Panc1 (cell line): ENCODE measurements around the gene PLCL1.

Experiments used
- CTCF ChIP-seq: fragments of 450-650 bp; IDR thresholded peaks from 2 replicates; pipeline ENCODE4 v1.5.1; 2017; ENCODE audit warnings: mild to moderate bottlenecking
- POLR2AphosphoS5 ChIP-seq: IDR thresholded peaks from 2 replicates; pipeline ENCODE4 v1.6.1; 2012; ENCODE audit warnings: mild to moderate bottlenecking, low read depth, low read length, moderate library complexity
- REST ChIP-seq, 2 experiments: IDR thresholded peaks; 2 replicates each; pipeline ENCODE4 v1.6.1; 2011 to 2012; ENCODE audit warnings: low read depth in 2 of 2, control low read depth in 1 of 2, low read length in 1 of 2, mild to moderate bottlenecking in 1 of 2, moderate library complexity in 1 of 2; ENCODE audit not compliant: insufficient read depth in 1 of 2
- SIN3A ChIP-seq: IDR thresholded peaks from 2 replicates; pipeline ENCODE4 v1.6.1; 2012; ENCODE audit warnings: low read depth, mild to moderate bottlenecking, low read length, moderate library complexity, borderline replicate concordance; ENCODE audit not compliant: insufficient read depth
- TCF7L2 ChIP-seq: IDR thresholded peaks from 2 replicates; pipeline ENCODE4 v1.6.1; 2011; ENCODE audit warnings: mild to moderate bottlenecking, low read depth, low read length, inconsistent platforms

GRCh38 chr2:197759625-197760292 is 44.6 kb upstream of the PLCL1 start:
- TF ChIP-seq POLR2AphosphoS5 (no peak), CTCF (no peak), TCF7L2 (no peak), REST (IDR thresholded peaks at IDR 0.05; ENCODE audit: insufficient read depth in 1 of 2, low read depth in 2 of 2, low read length in 1 of 2) (no peak), SIN3A (no peak)
